Measurements from ENCODE around the gene PPP1R11.

The PPP1R11 gene

DNA sequence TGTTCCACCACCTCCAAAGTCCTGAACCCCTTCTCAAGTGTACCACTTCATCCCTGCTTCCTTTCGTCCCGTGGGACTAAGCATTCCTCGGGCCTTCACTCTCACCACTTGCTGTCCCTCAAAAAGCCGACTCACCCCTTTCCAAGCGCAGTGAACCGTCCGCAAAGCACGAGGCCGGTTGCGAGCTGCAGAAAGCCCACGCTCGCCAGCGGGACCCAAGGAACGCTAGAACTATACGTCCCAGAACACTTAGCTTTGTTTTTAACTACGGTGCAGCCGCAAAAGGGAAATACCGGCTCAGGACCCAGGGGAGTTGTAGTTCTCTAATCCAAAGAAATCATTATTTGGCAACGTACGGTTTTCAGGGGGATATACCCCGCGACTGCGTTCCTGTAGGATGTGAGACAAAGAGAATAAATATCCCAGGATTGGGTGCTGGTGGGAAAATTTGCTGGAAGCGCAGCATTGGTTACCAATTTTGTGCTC lies 6.3 kb upstream of the PPP1R11 start:
- Histone ChIP-seq H3K18ac (ENCODE audit: low read depth in 1 of 2, low read length in 2 of 2) (no peak overlapping the region), H3K36me3 (ENCODE audit: control insufficient read depth in 1 of 2, insufficient read depth in 2 of 2, low read depth in 1 of 2, low read length in 2 of 2) (peaks cover 0 to 45% of the 10 kb centered on the region in 2 experiments), H3K14ac (ENCODE audit: low read length in 2 of 2) (no peak overlapping the region), H3K27me3 (ENCODE audit: control insufficient read depth in 1 of 2, insufficient read depth in 1 of 2, low read length in 2 of 2) (no peaks in the 10 kb centered on the region), H3K27ac (ENCODE audit: low read length, poor library complexity, severe bottlenecking) (peak overlapping the region; percentile 50), H3K4me1 (ENCODE audit: control insufficient read depth, insufficient read depth, low read depth, low read length) (peaks cover 5% of the 10 kb centered on the region), H3K79me1 (replicated peaks; ENCODE audit: low read length, poor library complexity, severe bottlenecking) (peaks cover 6% of the 10 kb centered on the region), H3K4ac (ENCODE audit: low read depth in 1 of 2, low read length in 2 of 2) (peak overlapping the region in 1 of 2 experiments; percentile 60), H2BK5ac (ENCODE audit: low read depth, low read length, poor library complexity, severe bottlenecking) (no peak overlapping the region), H2AK5ac (ENCODE audit: low read length, severe bottlenecking) (no peak overlapping the region), H4K91ac (ENCODE audit: low read length) (no peak overlapping the region), H4K8ac (ENCODE audit: low read length) (peak overlapping the region; percentile 94), H2BK15ac (ENCODE audit: low read depth, poor library complexity, severe bottlenecking) (no peak overlapping the region), H2BK120ac (ENCODE audit: low read depth, low read length) (no peak overlapping the region), H3K4me2 (ENCODE audit: low read length, poor library complexity, severe bottlenecking) (peak overlapping the region; percentile 68), H3K9ac (ENCODE audit: low read length) (peak overlapping the region; percentile 96), H3K9me3 (ENCODE audit: control insufficient read depth, low read length) (no peaks in the 10 kb centered on the region), H2BK12ac (ENCODE audit: low read length in 2 of 2) (no peak overlapping the region), H3K4me3 (ENCODE audit: insufficient read depth in 1 of 2, low read depth in 1 of 2, low read length in 2 of 2) (peak overlapping the region; percentile 68 to 92), H3K23ac (ENCODE audit: low read length in 2 of 2) (no peak overlapping the region), H2AFZ (ENCODE audit: low read depth, low read length) (peak overlapping the region; percentile 73)
- 0% methylated on average over 24 of the region's 24 CpGs for WGBS
- DNase-seq = peak; percentile 65

DNA sequence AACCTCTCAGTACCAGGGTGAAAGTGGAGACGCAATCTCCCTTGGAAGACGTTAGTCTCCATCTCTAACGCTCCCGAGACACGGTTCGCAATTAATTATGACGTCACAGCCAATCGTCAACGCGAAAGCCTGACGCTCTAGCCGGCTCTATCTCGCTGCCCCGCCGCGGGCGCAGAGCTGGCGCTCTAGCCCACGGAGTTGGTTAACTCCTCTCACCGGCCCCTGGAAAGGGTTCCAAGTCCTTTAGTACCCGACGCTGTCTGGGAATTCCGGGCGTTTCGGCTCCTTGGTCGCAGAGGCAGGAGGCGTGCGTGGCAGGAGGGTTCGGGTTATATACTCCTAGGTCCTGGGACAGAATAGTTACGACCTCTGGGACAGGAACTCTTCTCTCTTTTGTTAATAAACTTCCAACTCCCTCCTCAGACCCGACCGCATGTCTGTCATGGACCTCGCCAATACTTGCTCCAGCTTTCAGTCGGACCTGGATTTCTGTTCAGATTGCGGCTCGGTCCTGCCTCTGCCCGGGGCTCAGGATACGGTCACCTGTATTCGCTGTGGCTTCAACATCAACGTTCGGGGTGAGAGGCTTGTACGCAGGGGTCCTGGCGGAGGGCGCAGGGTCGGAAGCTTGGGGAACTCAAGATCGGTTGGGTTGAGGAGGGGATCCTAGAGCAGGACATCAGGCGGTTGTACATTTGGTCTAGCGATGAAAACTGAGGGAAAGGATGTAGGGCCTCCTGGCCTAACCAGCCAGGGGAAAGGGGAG lies 5.7 kb upstream of the PPP1R11 start, which contains the start of gene POLR1H:
Gene POLR1H, plus strand, starts transcription at position 174 of the 766 bp plus-strand sequence. Its CDS starts 260 bp downstream, at position 434.
- H3K27ac ChIP-seq (ENCODE audit: low read length, poor library complexity, severe bottlenecking) = peak within 1 kb of the TSS; percentile 72
- H3K9ac ChIP-seq (ENCODE audit: low read length) = peak within 1 kb of the TSS; percentile 96
- under 1% methylated on average over 43 of the region's 48 CpGs for WGBS
- H2BK5ac ChIP-seq (ENCODE audit: low read depth, low read length, poor library complexity, severe bottlenecking) = no peak within 1 kb of the TSS
- peaks cover 0 to 38% of the 10 kb centered on the region in 2 experiments for H3K36me3 ChIP-seq (ENCODE audit: control insufficient read depth in 1 of 2, insufficient read depth in 2 of 2, low read depth in 1 of 2, low read length in 2 of 2)
- no peaks in the 10 kb centered on the region for H3K9me3 ChIP-seq (ENCODE audit: control insufficient read depth, low read length)
- H3K79me1 ChIP-seq (replicated peaks; ENCODE audit: low read length, poor library complexity, severe bottlenecking) = peaks cover 6% of the 10 kb centered on the region
- H2AFZ ChIP-seq (ENCODE audit: low read depth, low read length) = peak within 1 kb of the TSS; percentile 83
- H4K8ac ChIP-seq (ENCODE audit: low read length) = peak within 1 kb of the TSS; percentile 94
- no peaks in the 10 kb centered on the region for H3K27me3 ChIP-seq (ENCODE audit: control insufficient read depth in 1 of 2, insufficient read depth in 1 of 2, low read length in 2 of 2)
- H3K23ac ChIP-seq (ENCODE audit: low read length in 2 of 2) = peak within 1 kb of the TSS in 1 of 2 experiments; percentile 57
- peak within 1 kb of the TSS in 1 of 2 experiments; percentile 15 for H2BK12ac ChIP-seq (ENCODE audit: low read length in 2 of 2)
- H3K4me2 ChIP-seq (ENCODE audit: low read length, poor library complexity, severe bottlenecking) = peak within 1 kb of the TSS; percentile 68
- peak; percentile 97 for DNase-seq
- H3K14ac ChIP-seq (ENCODE audit: low read length in 2 of 2) = peak within 1 kb of the TSS in 1 of 2 experiments; percentile 3
- peak within 1 kb of the TSS; percentile 6 for H2AK5ac ChIP-seq (ENCODE audit: low read length, severe bottlenecking)
- H4K91ac ChIP-seq (ENCODE audit: low read length) = no peak within 1 kb of the TSS
- peak within 1 kb of the TSS; percentile 26 to 79 for H3K18ac ChIP-seq (ENCODE audit: low read depth in 1 of 2, low read length in 2 of 2)
- H2BK120ac ChIP-seq (ENCODE audit: low read depth, low read length) = no peak within 1 kb of the TSS
- H2BK15ac ChIP-seq (ENCODE audit: low read depth, poor library complexity, severe bottlenecking) = no peak within 1 kb of the TSS
- peak within 1 kb of the TSS; percentile 68 to 92 for H3K4me3 ChIP-seq (ENCODE audit: insufficient read depth in 1 of 2, low read depth in 1 of 2, low read length in 2 of 2)
- peak within 1 kb of the TSS; percentile 21 to 80 for H3K4ac ChIP-seq (ENCODE audit: low read depth in 1 of 2, low read length in 2 of 2)
- H3K4me1 ChIP-seq (ENCODE audit: control insufficient read depth, insufficient read depth, low read depth, low read length) = peaks cover 5% of the 10 kb centered on the region

DNA sequence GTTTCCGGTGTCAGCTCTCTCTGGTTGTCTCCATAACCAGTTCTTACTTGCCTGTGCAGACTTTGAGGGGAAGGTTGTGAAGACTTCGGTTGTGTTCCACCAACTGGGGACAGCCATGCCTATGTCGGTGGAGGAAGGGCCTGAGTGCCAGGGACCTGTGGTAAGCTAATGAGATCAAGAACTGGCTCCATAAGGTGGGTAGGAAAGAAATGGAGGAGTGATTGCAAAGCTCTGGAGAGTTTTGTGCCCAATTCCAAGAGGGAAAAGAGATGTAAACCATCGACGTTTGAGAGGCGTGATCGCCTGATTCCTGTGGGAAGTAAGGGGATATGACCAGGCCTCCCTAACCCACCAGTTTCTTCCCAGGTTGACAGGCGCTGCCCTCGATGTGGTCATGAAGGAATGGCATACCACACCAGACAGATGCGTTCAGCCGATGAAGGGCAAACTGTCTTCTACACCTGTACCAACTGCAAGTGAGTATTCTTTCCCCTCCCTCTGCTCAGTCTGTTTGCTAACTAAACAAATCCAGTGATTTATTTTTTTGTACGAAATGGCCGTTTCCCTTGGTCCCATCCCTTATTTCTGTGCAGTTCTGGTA lies 5.0 kb upstream of the PPP1R11 start:
- H2AK5ac ChIP-seq (ENCODE audit: low read length, severe bottlenecking) = peak overlapping the region; percentile 6
- 58% methylated on average over 11 of the region's 13 CpGs for whole genome bisulfite sequencing
- peaks cover 6% of the 10 kb centered on the region for H3K79me1 ChIP-seq (replicated peaks; ENCODE audit: low read length, poor library complexity, severe bottlenecking)
- peak overlapping the region; percentile 63 to 92 for H3K4me3 ChIP-seq (ENCODE audit: insufficient read depth in 1 of 2, low read depth in 1 of 2, low read length in 2 of 2)
- H2BK120ac ChIP-seq (ENCODE audit: low read depth, low read length) = no peak overlapping the region
- peak overlapping the region; percentile 68 for H3K4me2 ChIP-seq (ENCODE audit: low read length, poor library complexity, severe bottlenecking)
- peak overlapping the region in 1 of 2 experiments; percentile 80 for H3K4ac ChIP-seq (ENCODE audit: low read depth in 1 of 2, low read length in 2 of 2)
- no peak for DNase-seq
- no peak overlapping the region for H3K27ac ChIP-seq (ENCODE audit: low read length, poor library complexity, severe bottlenecking)
- H4K91ac ChIP-seq (ENCODE audit: low read length) = no peak overlapping the region
- peaks cover 0 to 34% of the 10 kb centered on the region in 2 experiments for H3K36me3 ChIP-seq (ENCODE audit: control insufficient read depth in 1 of 2, insufficient read depth in 2 of 2, low read depth in 1 of 2, low read length in 2 of 2)
- peak overlapping the region; percentile 83 for H2AFZ ChIP-seq (ENCODE audit: low read depth, low read length)
- H3K14ac ChIP-seq (ENCODE audit: low read length in 2 of 2) = peak overlapping the region in 1 of 2 experiments; percentile 3
- peak overlapping the region; percentile 96 for H3K9ac ChIP-seq (ENCODE audit: low read length)
- no peak overlapping the region for H2BK5ac ChIP-seq (ENCODE audit: low read depth, low read length, poor library complexity, severe bottlenecking)
- H3K27me3 ChIP-seq (ENCODE audit: control insufficient read depth in 1 of 2, insufficient read depth in 1 of 2, low read length in 2 of 2) = no peaks in the 10 kb centered on the region
- H3K18ac ChIP-seq (ENCODE audit: low read depth in 1 of 2, low read length in 2 of 2) = peak overlapping the region in 1 of 2 experiments; percentile 79
- peak overlapping the region in 1 of 2 experiments; percentile 15 for H2BK12ac ChIP-seq (ENCODE audit: low read length in 2 of 2)
- peak overlapping the region in 1 of 2 experiments; percentile 57 for H3K23ac ChIP-seq (ENCODE audit: low read length in 2 of 2)
- H4K8ac ChIP-seq (ENCODE audit: low read length) = peak overlapping the region; percentile 41
- peaks cover 5% of the 10 kb centered on the region for H3K4me1 ChIP-seq (ENCODE audit: control insufficient read depth, insufficient read depth, low read depth, low read length)
- H2BK15ac ChIP-seq (ENCODE audit: low read depth, poor library complexity, severe bottlenecking) = no peak overlapping the region
- no peaks in the 10 kb centered on the region for H3K9me3 ChIP-seq (ENCODE audit: control insufficient read depth, low read length)
